Liver (tissue), 9 donors: ENCODE results near the gene CDT1. TPM values are rescaled to one million over a fixed set of nuclear protein-coding genes. Genes with fewer than 3 reads are reported as not detected.

Source experiments
- DNase-seq: peaks from one replicate; pipeline ENCODE4 v3.0.0-alpha.2; 2017; ENCODE audit warnings: low spot score
- H3K27ac ChIP-seq, 2 donors: one replicate each; pipeline ENCODE4 v1.7.0; 2013; ENCODE audit warnings: inconsistent platforms in 2 of 2, low read length in 2 of 2, control low read depth in 1 of 2, low read depth in 1 of 2, mild to moderate bottlenecking in 1 of 2
- H3K27me3 ChIP-seq, 4 donors: one replicate each; pipeline versions ENCODE4 v1.6.1 to v1.7.0; 2013; ENCODE audit warnings: low read length in 3 of 4, inconsistent platforms in 1 of 4, mild to moderate bottlenecking in 1 of 4, moderate library complexity in 1 of 4; ENCODE audit not compliant: control insufficient read depth in 4 of 4, insufficient read depth in 4 of 4
- H3K36me3 ChIP-seq, 4 donors: one replicate each; pipeline versions ENCODE4 v1.6.1 to v1.7.0; 2013; ENCODE audit warnings: low read length in 3 of 4, mild to moderate bottlenecking in 3 of 4, low read depth in 1 of 4, moderate library complexity in 1 of 4; ENCODE audit not compliant: control insufficient read depth in 4 of 4, insufficient read depth in 3 of 4
- H3K4me1 ChIP-seq, 4 donors: one replicate each; pipeline versions ENCODE4 v1.6.1 to v1.7.0; 2013; ENCODE audit warnings: low read length in 3 of 4, mild to moderate bottlenecking in 3 of 4, moderate library complexity in 1 of 4; ENCODE audit not compliant: control insufficient read depth in 4 of 4, insufficient read depth in 4 of 4
- H3K4me3 ChIP-seq, 3 donors: one replicate each; pipeline versions ENCODE4 v1.6.1 to v1.7.0; 2013; ENCODE audit warnings: low read length in 3 of 3, control low read depth in 1 of 3, low read depth in 1 of 3, mild to moderate bottlenecking in 1 of 3
- H3K9ac ChIP-seq, 2 donors: one replicate each; pipeline ENCODE4 v1.7.0; 2013; ENCODE audit warnings: low read length in 2 of 2, mild to moderate bottlenecking in 2 of 2, moderate library complexity in 2 of 2, control low read depth in 1 of 2, low read depth in 1 of 2
- H3K9me3 ChIP-seq, 4 donors: one replicate each; pipeline versions ENCODE4 v1.6.1 to v1.7.0; 2013; ENCODE audit warnings: low read length in 3 of 4; ENCODE audit not compliant: control insufficient read depth in 4 of 4
- FOXA1 ChIP-seq: IDR thresholded peaks from 2 replicates; pipeline ENCODE4 v1.6.1; 2016; ENCODE audit warnings: antibody characterized with exemption
- FOXA2 ChIP-seq: IDR thresholded peaks from 2 replicates; pipeline ENCODE4 v1.6.1; 2016; ENCODE audit warnings: antibody characterized with exemption
- GABPA ChIP-seq, 2 donors: IDR thresholded peaks in 1 of 2; conservative IDR thresholded peaks in 1 of 2; 2 replicates each; pipeline ENCODE4 v1.6.1; 2016; ENCODE audit warnings: antibody characterized with exemption in 2 of 2, mild to moderate bottlenecking in 1 of 2, moderate library complexity in 1 of 2
- HNF4A ChIP-seq, 2 donors: conservative IDR thresholded peaks; 2 replicates each; pipeline ENCODE4 v1.6.1; 2016; ENCODE audit warnings: antibody characterized with exemption in 2 of 2, mild to moderate bottlenecking in 2 of 2
- HNF4G ChIP-seq: IDR thresholded peaks from 2 replicates; pipeline ENCODE4 v1.6.1; 2016; ENCODE audit warnings: antibody characterized with exemption
- JUND ChIP-seq, 2 donors: IDR thresholded peaks; 2 replicates each; pipeline ENCODE4 v1.6.1; 2016; ENCODE audit warnings: antibody characterized with exemption in 2 of 2
- NR2F2 ChIP-seq: IDR thresholded peaks from 2 replicates; pipeline ENCODE4 v1.6.1; 2016; ENCODE audit warnings: antibody characterized with exemption
- SP1 ChIP-seq: IDR thresholded peaks from 2 replicates; pipeline ENCODE4 v1.6.1; 2018; ENCODE audit warnings: antibody characterized with exemption, mild to moderate bottlenecking
- YY1 ChIP-seq: IDR thresholded peaks from 2 replicates; pipeline ENCODE4 v1.6.1; 2016; ENCODE audit warnings: antibody characterized with exemption, mild to moderate bottlenecking
- WGBS: extraction: QIAGEN DNeasy Blood & Tissue Kit; methylation state at CpG from one replicate; pipeline ENCODE4 v1.1.7; 2013; 5-methylcytosine and 5-hydroxymethylcytosine counted together
- polyA plus RNA-seq, 2 donors: library from polyadenylated mRNA; stranded (reverse) in 1 of 2; unstranded in 1 of 2; fragments of 200-250 nt in 1 of 2; fragments of >200 nt in 1 of 2; fragmentation: Nextera tagmentation in 1 of 2; extraction: Ambion mirVana in 1 of 2; gene quantifications; one replicate each; pipeline versions ENCODE4 v1.2.1 to v1.2.3, GENCODE V29; 2013 to 2015
- total RNA-seq, 2 donors: library from RNA; depleted of rRNA; stranded (reverse); fragments of >200 nt; gene quantifications; one replicate each; pipeline ENCODE4 v1.2.3, GENCODE V29; 2014
- TF ChIP-seq, protein P1 (sequence below): fragments of 150-350 bp; IDR thresholded peaks from 2 replicates; pipeline ENCODE4 v1.5.1; 2017; ENCODE audit warnings: improper control_type of control experiment, low read depth, low read length; ENCODE audit not compliant: missing input control
- TF ChIP-seq, protein P2 (sequence below): IDR thresholded peaks from 2 replicates; pipeline ENCODE4 v1.6.1; 2016; ENCODE audit warnings: antibody characterized with exemption, mild to moderate bottlenecking
- donor health status: healthy.
- donor health status: healthy.
- donor health status: healthy.
- donor health status: healthy.
- donor health status: healthy.

The CDT1 gene
- total and polyA plus RNA-seq, 4 donors, result 0.08 to 37.6 (median 0.93) TPM

DNA sequence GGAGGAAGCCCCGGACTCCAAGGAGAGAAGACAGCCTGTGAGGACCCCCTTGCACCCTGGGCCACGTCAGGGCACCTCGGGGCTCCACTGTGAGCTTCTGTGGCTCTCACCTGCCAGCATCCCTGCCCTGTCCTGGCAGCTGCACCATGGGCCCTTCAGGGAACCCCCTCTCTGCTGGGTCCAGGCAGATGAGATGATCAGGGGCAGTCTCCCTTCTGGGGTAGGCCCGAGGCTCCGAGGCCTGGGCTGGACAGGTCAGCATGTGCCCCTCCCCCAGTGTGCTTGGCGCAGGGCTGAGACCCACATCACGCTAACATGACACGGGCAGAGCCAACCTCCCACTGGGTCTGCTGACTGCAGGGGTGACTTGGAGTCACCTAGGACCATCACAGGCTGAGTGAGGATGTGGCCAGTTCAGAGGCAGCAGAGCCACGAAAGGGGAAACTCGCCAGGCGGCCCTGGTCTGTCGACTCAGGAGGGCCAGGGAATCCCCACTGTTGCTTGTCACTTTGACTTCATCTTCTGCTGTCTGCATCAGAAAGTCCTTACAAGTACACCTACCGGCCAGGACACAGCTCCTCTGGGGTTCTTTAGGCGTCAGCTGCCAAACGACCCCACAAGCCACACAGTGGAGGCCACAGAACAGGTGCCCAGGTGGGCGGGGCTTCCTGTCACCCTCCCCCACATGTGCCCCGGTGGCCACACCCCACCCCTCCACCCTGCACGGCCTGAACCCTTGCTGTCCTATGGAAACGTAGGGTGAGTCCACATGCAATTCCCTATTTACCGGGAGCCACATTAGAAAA, 50.9 kb downstream of the CDT1 start:
- Histone ChIP-seq H3K4me1 (peaks cover 12 to 39% (median 28%) of the 10 kb centered on the region in 4 donors), H3K9ac (no peak overlapping the region), H3K27me3 (no peaks in the 10 kb centered on the region), H3K9me3 (no peaks in the 10 kb centered on the region), H3K36me3 (peaks cover 3 to 7% (median 6%) of the 10 kb centered on the region in 4 donors), H3K4me3 (no peak overlapping the region), H3K27ac (no peak overlapping the region)
- TF ChIP-seq, protein P1, sequence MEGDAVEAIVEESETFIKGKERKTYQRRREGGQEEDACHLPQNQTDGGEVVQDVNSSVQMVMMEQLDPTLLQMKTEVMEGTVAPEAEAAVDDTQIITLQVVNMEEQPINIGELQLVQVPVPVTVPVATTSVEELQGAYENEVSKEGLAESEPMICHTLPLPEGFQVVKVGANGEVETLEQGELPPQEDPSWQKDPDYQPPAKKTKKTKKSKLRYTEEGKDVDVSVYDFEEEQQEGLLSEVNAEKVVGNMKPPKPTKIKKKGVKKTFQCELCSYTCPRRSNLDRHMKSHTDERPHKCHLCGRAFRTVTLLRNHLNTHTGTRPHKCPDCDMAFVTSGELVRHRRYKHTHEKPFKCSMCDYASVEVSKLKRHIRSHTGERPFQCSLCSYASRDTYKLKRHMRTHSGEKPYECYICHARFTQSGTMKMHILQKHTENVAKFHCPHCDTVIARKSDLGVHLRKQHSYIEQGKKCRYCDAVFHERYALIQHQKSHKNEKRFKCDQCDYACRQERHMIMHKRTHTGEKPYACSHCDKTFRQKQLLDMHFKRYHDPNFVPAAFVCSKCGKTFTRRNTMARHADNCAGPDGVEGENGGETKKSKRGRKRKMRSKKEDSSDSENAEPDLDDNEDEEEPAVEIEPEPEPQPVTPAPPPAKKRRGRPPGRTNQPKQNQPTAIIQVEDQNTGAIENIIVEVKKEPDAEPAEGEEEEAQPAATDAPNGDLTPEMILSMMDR, result no peak
- TF ChIP-seq FOXA1 (no peak), JUND (IDR thresholded peaks at IDR 0.05) (no peak), FOXA2 (no peak), SP1 (no peak)
- WGBS, result 79% methylated on average over 20 of the region's 20 CpGs
- no peak for DNase-seq

DNA sequence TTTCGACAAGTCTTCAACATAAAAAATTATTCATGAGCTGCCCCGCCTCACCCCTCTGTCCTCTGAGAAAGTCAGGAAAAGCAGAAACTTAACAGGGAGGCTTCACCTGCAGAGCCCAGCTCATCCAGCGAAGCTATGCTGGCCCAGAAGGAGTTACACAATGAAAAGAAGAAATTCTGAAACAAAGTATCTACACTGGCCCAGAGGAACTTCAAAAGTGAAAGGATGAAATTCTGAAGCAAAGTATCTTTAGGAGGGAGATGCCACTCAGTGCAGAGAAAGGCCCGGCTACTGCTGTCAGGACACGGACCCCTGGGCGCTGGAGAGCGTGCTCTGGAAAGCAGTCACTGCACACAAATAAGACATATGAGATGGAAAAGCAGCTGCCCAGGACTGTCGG, 51.6 kb downstream of the CDT1 start:
- Histone ChIP-seq H3K9ac (no peak overlapping the region), H3K4me1 (peaks cover 12 to 39% (median 28%) of the 10 kb centered on the region in 4 donors), H3K27me3 (no peaks in the 10 kb centered on the region), H3K9me3 (no peaks in the 10 kb centered on the region), H3K36me3 (peaks cover 5 to 14% (median 12%) of the 10 kb centered on the region in 4 donors), H3K4me3 (no peak overlapping the region), H3K27ac (no peak overlapping the region)
- TF ChIP-seq HNF4G, result no peak
- DNase-seq, result no peak
- 90% methylated on average over 8 of the region's 8 CpGs for WGBS

DNA sequence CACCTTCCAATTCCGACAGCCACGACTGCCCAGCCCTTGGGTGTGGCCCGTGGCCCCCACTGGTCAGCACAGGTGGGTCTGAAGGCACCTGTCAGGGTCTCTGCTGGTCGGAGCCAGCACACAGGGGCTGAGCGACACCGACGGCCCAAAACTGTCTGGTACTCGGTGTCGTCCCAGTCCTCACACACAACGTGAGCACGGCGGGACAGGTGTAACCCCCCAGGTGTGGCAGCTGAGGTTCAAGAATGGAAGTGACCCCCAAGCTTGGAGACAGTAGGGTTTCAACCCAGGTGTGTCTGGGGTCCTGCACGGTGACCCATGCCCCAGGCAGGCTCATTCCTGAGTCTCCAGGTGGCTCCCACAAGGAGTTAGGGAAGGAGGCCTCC, 52.1 kb downstream of the CDT1 start:
- H3K9me3 ChIP-seq, result no peaks in the 10 kb centered on the region
- H3K36me3 ChIP-seq, result peaks cover 5 to 19% (median 16%) of the 10 kb centered on the region in 4 donors
- no peaks in the 10 kb centered on the region for H3K27me3 ChIP-seq
- H3K4me1 ChIP-seq, result peaks cover 12 to 39% (median 28%) of the 10 kb centered on the region in 4 donors
- peak overlapping the region; percentile 21 to 68 (median 59) for H3K4me3 ChIP-seq
- H3K9ac ChIP-seq, result no peak overlapping the region
- H3K27ac ChIP-seq, result no peak overlapping the region
- no peak for TF ChIP-seq YY1
- no peak for TF ChIP-seq HNF4A (conservative IDR thresholded peaks at IDR 0.05)
- TF ChIP-seq, protein P1, result no peak
- TF ChIP-seq, protein P2, sequence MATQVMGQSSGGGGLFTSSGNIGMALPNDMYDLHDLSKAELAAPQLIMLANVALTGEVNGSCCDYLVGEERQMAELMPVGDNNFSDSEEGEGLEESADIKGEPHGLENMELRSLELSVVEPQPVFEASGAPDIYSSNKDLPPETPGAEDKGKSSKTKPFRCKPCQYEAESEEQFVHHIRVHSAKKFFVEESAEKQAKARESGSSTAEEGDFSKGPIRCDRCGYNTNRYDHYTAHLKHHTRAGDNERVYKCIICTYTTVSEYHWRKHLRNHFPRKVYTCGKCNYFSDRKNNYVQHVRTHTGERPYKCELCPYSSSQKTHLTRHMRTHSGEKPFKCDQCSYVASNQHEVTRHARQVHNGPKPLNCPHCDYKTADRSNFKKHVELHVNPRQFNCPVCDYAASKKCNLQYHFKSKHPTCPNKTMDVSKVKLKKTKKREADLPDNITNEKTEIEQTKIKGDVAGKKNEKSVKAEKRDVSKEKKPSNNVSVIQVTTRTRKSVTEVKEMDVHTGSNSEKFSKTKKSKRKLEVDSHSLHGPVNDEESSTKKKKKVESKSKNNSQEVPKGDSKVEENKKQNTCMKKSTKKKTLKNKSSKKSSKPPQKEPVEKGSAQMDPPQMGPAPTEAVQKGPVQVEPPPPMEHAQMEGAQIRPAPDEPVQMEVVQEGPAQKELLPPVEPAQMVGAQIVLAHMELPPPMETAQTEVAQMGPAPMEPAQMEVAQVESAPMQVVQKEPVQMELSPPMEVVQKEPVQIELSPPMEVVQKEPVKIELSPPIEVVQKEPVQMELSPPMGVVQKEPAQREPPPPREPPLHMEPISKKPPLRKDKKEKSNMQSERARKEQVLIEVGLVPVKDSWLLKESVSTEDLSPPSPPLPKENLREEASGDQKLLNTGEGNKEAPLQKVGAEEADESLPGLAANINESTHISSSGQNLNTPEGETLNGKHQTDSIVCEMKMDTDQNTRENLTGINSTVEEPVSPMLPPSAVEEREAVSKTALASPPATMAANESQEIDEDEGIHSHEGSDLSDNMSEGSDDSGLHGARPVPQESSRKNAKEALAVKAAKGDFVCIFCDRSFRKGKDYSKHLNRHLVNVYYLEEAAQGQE, result no peak
- no peak for TF ChIP-seq NR2F2
- TF ChIP-seq GABPA (IDR thresholded peaks at IDR 0.05 in 1 of 2, conservative IDR thresholded peaks at IDR 0.05 in 1 of 2), result no peak
- DNase-seq, result no peak
- 89% methylated on average over 13 of the region's 13 CpGs for WGBS
